KOPT-K1 (cell line): ENCODE data around the gene CACNA1D.

Source experiments
- H3K27ac ChIP-seq: fragments of 200-600 bp; sonication (generic); 2 replicates; pipeline ENCODE4 v1.5.1; 2016; ENCODE audit warnings: antibody characterized with exemption, mild to moderate bottlenecking, low read depth, low read length; ENCODE audit not compliant: poor library complexity, severe bottlenecking
- H3K36me3 ChIP-seq: fragments of 200-600 bp; sonication (generic); 2 replicates; pipeline ENCODE4 v1.5.1; 2017; ENCODE audit warnings: antibody characterized with exemption, mild to moderate bottlenecking, low read length, moderate library complexity; ENCODE audit not compliant: insufficient read depth
- H3K9me3 ChIP-seq: fragments of 200-600 bp; sonication (generic); 2 replicates; pipeline ENCODE4 v1.5.1; 2017; ENCODE audit warnings: antibody characterized with exemption, low read length, mild to moderate bottlenecking; ENCODE audit not compliant: insufficient read depth, poor library complexity, severe bottlenecking

The CACNA1D gene

DNA sequence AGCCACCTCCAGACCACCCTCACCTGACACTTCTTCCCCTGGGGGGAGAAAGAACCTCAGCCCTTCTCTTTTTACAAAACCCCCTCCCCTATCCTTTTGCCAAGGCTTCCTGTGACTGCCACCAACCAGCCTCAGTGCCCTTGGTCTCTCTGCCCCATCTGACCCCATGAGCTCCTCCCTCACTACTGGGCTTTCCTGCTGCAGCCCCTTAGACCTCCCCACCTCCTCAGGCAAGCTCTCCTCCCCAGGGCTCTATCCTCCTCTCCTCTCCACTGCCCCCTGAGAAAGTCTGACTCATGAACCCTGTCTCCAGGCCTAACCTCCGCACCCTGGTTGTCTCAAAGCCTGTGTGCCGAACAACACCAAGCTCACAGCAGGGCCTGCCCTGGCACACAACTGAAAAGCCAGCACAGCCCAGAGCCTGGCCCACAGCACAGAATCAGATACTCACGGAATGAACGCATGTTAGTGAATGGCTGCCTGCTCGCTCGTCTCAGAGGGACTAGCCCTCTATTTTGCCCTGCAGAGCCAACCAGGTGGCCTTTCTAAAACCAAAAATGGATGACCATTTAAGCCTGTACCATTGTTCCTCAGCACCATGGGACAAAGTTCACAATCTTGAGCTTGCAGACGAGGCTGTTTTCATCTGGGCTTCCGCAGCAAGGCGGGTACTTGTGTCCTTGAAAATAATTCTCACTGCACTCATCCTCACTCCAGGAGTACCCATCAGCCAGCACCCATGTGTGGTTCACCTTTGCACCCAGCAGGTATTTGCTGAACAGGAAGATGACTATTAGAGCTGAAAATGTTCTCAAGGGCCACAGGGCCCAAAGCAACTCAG lies 350.1 kb downstream of the CACNA1D start:
- Histone ChIP-seq H3K27ac (peak overlapping the region; percentile 64), H3K36me3 (no peaks in the 10 kb centered on the region), H3K9me3 (no peaks in the 10 kb centered on the region)

DNA sequence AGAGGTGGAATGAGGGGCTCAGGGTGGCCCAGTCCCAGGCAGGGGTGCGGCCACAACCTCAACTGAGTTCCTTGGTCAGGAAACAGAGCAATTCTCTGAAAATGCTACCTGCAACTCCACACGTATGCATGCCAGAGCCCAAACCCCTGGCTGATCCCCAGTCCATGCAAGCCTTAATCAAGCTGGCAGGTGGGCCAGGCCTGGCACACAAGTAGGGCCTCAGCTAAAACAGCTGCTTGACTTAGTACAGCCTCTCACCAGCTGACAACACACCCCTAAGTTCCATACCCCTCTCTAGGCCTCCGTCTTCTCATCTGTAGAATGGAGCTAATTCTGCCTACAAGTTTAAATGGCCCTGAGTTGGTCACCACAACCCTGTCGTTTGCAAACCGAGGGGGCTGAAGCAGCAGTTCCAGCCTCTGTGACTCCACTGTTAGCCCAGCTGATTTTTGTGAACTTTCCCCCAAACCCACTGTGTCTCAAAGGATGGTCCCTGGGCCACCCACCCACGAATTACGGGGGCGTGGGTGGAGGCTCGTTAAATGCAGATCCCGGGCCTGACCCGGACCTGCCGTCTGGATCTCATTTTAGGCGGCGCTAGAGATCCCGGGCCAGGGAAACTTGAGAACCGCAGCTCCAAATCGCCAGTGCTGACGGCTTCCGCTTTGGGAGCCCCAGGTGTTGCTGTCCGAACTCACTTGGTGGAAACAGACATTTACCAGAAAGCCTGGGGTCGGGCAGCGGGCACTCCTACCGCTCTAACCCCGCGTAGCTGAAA lies 350.9 kb downstream of the CACNA1D start:
- no peaks in the 10 kb centered on the region for H3K9me3 ChIP-seq
- H3K36me3 ChIP-seq = no peaks in the 10 kb centered on the region
- peak overlapping the region; percentile 64 for H3K27ac ChIP-seq

DNA sequence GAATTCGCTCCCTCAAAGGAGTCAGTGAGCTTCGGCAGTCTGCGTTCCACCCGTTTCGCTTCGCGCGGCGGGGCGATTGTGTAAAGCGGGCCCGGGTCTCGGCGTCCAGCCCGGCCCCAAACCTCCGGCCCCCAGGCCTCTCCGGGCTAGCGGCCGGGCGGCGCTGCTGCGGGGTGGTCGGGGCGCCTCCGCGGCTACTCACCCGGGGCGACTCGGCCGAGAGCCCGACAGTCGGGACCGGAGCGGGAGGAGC lies 351.4 kb downstream of the CACNA1D start:
- H3K27ac ChIP-seq = no peak overlapping the region
- H3K9me3 ChIP-seq = no peaks in the 10 kb centered on the region
- no peaks in the 10 kb centered on the region for H3K36me3 ChIP-seq

DNA sequence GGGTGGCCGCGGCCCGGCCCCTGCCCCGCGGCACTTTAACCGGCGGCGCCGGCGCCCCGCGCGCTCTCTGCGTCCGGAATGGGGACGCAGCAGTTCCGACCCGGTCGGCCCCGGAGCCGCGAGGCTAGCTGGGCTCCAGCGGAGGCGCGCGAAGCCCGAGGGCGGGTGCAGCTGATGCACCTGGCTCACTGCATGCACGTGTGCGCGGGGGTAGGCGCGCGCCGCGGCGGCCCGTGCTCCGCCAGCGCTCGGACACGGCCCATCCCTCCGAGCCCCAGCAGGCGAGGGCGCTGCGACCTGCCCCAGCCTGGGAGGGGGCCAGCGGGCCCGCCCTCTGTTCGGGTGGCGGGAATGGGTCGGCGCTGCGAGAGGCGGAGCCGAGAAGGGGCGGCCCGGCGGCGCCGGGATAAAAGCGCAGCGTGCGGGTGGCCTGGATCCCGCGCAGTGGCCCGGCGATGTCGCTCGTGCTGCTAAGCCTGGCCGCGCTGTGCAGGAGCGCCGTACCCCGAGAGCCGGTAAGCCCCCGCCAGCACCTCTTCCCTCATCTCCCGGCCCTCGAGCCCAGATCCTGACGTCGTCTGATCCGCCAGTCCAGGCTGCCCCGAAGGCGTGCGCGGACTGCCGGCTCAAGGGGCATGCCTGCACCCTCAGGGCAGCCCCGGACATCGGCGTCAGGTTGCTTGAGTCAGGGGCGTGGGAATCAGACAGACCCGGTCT lies 351.9 kb downstream of the CACNA1D start, which contains the start of the genes CHDH and IL17RB:
TSS of gene CHDH (minus strand) at position 286 of the 717 bp plus-strand sequence. CDS start 22,411 bp downstream, outside the sequence.
TSS of gene IL17RB (plus strand) at position 435 of the 717 bp plus-strand sequence. CDS start at position 456, 21 bp downstream.
- H3K9me3 ChIP-seq = no peaks in the 10 kb centered on the region
- peak within 1 kb of the TSS; percentile 64 for H3K27ac ChIP-seq
- H3K36me3 ChIP-seq = no peaks in the 10 kb centered on the region

DNA sequence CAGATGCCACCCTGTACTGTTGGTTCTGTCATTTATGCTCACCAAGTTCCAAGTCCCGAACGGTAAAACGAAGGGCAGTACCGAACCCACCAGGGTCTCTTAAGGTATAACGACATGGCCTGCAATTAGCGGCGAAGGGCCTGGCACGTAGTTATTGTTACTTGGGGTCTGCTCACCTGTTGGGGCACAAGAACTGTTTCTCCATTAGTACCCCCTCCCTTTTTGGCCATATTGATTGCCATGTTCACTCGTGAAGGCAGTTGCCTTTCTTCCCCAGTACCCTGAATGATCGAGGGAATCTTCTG lies 352.4 kb downstream of the CACNA1D start:
- no peak overlapping the region for H3K27ac ChIP-seq
- no peaks in the 10 kb centered on the region for H3K9me3 ChIP-seq
- no peaks in the 10 kb centered on the region for H3K36me3 ChIP-seq

DNA sequence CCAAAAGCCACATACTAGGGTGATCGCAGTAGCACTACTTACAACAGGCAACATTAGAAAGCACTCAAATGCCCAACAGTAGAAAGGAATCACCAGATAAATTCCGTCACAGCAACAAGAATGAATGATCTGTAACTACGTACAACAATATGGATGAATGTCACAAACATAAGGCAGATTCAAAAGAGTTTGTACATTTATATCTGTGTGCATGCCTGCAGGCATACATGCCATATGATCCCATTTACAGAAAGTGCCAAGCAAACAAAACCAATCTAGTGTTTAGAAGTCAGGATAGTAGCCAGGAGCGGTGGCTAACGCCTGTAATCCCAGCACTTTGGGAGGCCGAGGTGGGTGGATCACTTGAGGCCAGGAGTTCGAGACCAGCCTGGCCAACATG lies 355.5 kb downstream of the CACNA1D start:
- H3K9me3 ChIP-seq = no peaks in the 10 kb centered on the region
- no peak overlapping the region for H3K27ac ChIP-seq
- H3K36me3 ChIP-seq = no peaks in the 10 kb centered on the region

DNA sequence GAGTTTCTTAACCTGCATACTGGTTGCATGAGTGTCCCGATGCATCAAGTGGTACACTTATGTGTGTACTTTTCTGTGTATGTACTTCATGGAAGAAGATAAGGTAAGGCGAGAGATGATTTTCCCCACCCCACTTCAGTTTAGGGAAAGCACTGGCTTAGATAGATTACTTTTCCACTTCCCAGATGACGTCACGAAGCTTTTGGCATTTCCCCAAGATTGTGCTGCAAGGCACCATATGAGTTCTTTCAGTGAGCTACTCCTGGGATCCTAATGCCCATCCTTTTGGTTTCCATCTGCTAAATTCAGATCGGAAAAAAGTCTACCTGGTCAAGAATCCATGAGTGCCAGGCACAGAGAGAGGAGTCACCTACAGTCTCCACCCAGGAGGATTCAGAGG lies 356.5 kb downstream of the CACNA1D start:
- Histone ChIP-seq H3K9me3 (no peaks in the 10 kb centered on the region), H3K36me3 (no peaks in the 10 kb centered on the region), H3K27ac (no peak overlapping the region)

DNA sequence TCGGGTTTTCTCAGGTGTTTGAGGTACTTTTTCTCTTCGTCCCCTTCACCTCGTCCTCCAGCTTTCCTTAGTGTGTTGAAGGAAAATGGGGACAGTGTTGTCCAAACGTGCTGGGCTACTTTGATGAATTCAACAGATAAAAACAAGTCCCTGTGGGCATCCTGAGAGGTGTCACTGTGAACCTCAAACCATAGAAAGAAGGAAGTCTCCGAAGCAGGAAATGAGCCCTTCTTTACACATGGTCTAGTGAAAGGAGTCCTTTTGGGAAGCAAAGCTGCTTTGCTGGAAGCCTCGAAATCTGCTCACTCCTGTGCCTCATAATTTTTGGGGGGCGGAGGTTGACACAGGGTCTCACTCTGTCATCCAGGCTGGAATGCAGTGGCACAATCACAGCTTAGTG lies 362.6 kb downstream of the CACNA1D start:
- no peaks in the 10 kb centered on the region for H3K9me3 ChIP-seq
- no peak overlapping the region for H3K27ac ChIP-seq
- H3K36me3 ChIP-seq = peaks cover 29% of the 10 kb centered on the region

DNA sequence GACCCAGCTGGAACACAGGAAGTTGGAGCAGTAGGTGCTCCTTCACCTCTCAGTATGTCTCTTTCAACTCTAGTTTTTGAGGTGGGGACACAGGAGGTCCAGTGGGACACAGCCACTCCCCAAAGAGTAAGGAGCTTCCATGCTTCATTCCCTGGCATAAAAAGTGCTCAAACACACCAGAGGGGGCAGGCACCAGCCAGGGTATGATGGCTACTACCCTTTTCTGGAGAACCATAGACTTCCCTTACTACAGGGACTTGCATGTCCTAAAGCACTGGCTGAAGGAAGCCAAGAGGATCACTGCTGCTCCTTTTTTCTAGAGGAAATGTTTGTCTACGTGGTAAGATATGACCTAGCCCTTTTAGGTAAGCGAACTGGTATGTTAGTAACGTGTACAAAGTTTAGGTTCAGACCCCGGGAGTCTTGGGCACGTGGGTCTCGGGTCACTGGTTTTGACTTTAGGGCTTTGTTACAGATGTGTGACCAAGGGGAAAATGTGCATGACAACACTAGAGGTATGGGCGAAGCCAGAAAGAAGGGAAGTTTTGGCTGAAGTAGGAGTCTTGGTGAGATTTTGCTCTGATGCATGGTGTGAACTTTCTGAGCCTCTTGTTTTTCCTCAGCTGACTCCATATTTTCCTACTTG lies 363.8 kb downstream of the CACNA1D start:
- peaks cover 40% of the 10 kb centered on the region for H3K36me3 ChIP-seq
- no peak overlapping the region for H3K27ac ChIP-seq
- H3K9me3 ChIP-seq = no peaks in the 10 kb centered on the region

DNA sequence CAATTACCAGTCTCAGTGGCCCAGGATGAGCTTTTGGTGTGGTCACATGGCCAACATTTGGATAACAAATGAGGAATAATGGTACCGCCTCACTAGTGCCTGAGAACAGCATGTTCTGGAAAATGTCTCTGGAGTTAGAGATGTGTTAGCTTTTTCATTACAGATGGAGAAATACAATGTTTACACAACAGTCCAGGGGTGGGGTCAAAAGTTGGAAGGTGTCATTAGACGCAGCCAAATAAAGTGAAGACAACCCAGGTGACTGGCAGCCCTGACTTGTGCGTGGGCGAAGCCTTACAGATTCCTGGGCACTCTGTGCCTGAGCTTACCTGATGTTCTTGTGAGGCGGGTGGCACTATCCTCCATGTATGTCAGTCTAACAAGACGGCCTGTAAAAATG lies 364.8 kb downstream of the CACNA1D start:
- Histone ChIP-seq H3K9me3 (no peaks in the 10 kb centered on the region), H3K27ac (no peak overlapping the region), H3K36me3 (peaks cover 50% of the 10 kb centered on the region)

DNA sequence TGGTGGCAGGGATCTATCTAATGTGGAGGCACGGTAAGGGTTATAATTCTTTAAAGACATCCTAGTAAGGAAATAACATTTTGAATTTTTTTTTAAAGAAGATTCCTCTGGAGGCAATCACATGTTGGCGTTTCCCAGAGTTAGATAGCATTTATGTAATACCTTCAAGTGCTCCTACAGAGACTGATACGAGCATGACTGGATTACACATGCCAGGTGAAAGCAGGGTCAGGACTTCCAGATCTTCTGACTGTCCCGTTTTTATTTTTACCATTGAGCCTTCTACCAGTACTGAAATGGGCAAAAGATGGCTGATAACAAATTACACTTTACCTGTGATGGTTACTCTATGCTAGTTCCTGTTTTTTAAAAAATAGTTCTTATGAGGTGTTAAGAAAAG lies 365.8 kb downstream of the CACNA1D start:
- H3K27ac ChIP-seq = no peak overlapping the region
- peaks cover 60% of the 10 kb centered on the region for H3K36me3 ChIP-seq
- no peaks in the 10 kb centered on the region for H3K9me3 ChIP-seq

DNA sequence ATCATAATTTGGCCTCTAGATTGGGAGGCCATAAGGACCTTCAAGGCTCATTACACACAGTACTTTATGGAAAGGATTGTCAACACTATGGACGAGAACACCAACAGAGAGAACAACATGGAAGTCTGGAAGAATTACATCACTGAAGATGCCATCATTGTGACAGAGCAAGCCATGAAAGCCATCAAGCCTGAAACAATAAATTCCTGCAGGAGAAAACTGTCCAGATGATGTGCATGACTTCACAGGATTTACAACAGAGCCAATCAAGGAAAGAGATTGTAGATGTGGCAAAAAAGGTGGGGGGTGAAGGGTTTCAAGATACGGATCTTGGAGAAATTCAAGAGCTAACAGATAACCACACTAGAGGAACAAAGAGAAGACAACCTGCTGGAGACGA lies 367.8 kb downstream of the CACNA1D start:
- Histone ChIP-seq H3K36me3 (peaks cover 68% of the 10 kb centered on the region), H3K27ac (no peak overlapping the region)

DNA sequence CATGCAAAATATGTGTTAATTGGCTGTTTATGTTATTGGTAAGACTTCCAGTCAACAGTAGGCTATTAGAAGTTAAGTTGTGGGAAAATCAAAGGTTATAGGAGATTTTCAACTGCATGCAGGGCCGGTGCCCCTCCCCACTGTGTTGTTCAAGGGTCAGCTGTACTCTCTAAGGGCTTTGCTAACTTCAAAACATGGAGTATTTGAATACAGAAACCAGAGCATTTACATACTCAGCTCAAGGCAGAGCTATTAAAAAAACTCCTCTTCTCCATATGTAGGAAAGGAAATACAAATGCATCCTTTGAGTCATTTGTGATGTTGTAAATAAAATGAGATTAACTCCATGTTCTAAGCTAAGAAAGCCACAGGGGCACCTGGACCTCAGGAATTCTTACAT lies 368.7 kb downstream of the CACNA1D start:
- H3K27ac ChIP-seq = no peak overlapping the region
- H3K36me3 ChIP-seq = peaks cover 77% of the 10 kb centered on the region
- H3K9me3 ChIP-seq = no peaks in the 10 kb centered on the region

More for the DNA sequence above, 367.8 kb downstream of the CACNA1D start:
- no peaks in the 10 kb centered on the region for H3K9me3 ChIP-seq
